Endothelial cell of umbilical vein (primary cell): ENCODE measurements around the gene ADAMTS19. TPM values are rescaled to one million over a fixed set of nuclear protein-coding genes. Genes with fewer than 3 reads are reported as not detected.

ENCODE experiments used
- BruUV-seq: library from RNA; stranded (reverse); fragments of 400-500 nt; replicated peaks from 2 replicates; lab custom pipeline; 2021; lab: Mats Ljungman, UMichigan
- CTCF ChIA-PET: fragments of 300-600, 350-600 bp; sonication (Branson Sonifier 250); formaldehyde crosslinking; loops from one replicate; lab custom pipeline; 2021; ENCODE audit warnings: antibody characterized with exemption, inconsistent platforms; lab: Charles Lee
- POLR2A ChIA-PET: fragments of 300-600, 350-600 bp; sonication (Branson Sonifier 250); formaldehyde crosslinking; loops from one replicate; lab custom pipeline; 2021; ENCODE audit warnings: antibody characterized with exemption, inconsistent platforms; lab: Charles Lee
- DNase-seq: peaks from one replicate; pipeline ENCODE4 v3.0.0-alpha.2; 2011; ENCODE audit warnings: low read depth, low spot score
- FAIRE-seq: peaks from 2 replicates; lab custom pipeline; 2011; peaks lifted over from hg19 to GRCh38; lab: Jason Lieb, UNC
- H2AFZ ChIP-seq: 2 replicates; pipeline ENCODE4 v1.6.0; 2012; ENCODE audit warnings: low read depth, low read length, control low read depth, inconsistent platforms
- H3K27ac ChIP-seq: 2 replicates; pipeline ENCODE4 v1.5.1; 2011; ENCODE audit warnings: low read depth, mild to moderate bottlenecking, control low read depth, low read length, moderate library complexity; ENCODE audit not compliant: insufficient read depth
- H3K27me3 ChIP-seq, 2 experiments: 2 replicates each; pipeline versions ENCODE4 v1.6.0 to v1.6.1; 2011; ENCODE audit warnings: low read length in 2 of 2, mixed read lengths in 1 of 2; ENCODE audit not compliant: control insufficient read depth in 2 of 2, insufficient read depth in 2 of 2
- H3K36me3 ChIP-seq, 2 experiments: 2 replicates in 1 of 2; 3 replicates in 1 of 2; pipeline ENCODE4 v1.5.1; 2011; ENCODE audit warnings: low read length in 2 of 2, mild to moderate bottlenecking in 1 of 2, moderate library complexity in 1 of 2; ENCODE audit not compliant: control insufficient read depth in 2 of 2, insufficient read depth in 2 of 2; ENCODE audit errors: extremely low read depth in 1 of 2
- H3K4me1 ChIP-seq: 3 replicates; pipeline ENCODE4 v1.5.1; 2011; ENCODE audit warnings: mild to moderate bottlenecking, low read length; ENCODE audit not compliant: control insufficient read depth, insufficient read depth; ENCODE audit errors: extremely low read depth
- H3K4me2 ChIP-seq: 2 replicates; pipeline ENCODE4 v1.6.1; 2011; ENCODE audit warnings: low read length, control low read depth, mixed read lengths; ENCODE audit not compliant: insufficient read depth
- H3K4me3 ChIP-seq, 3 experiments: fragments of 200-600 bp in 1 of 3; sonication (generic), shearing (Covaris generic) in 1 of 3; replicated peaks in 1 of 3; 2 replicates each; pipeline ENCODE4 v1.5.1; 2011 to 2016; ENCODE audit warnings: control low read depth in 3 of 3, low read length in 3 of 3, mild to moderate bottlenecking in 2 of 3, inconsistent platforms in 1 of 3, low read depth in 1 of 3, moderate library complexity in 1 of 3; ENCODE audit not compliant: insufficient read depth in 1 of 3
- H3K79me2 ChIP-seq: 2 replicates; pipeline ENCODE4 v1.6.0; 2012; ENCODE audit warnings: low read length, inconsistent platforms; ENCODE audit not compliant: control insufficient read depth, insufficient read depth
- H3K9ac ChIP-seq: replicated peaks from 2 replicates; pipeline ENCODE3; 2011; ENCODE audit warnings: low read length, control low read depth; ENCODE audit not compliant: insufficient read depth; ENCODE audit errors: extremely low read depth
- H3K9me1 ChIP-seq: replicated peaks from 3 replicates; pipeline ENCODE4 v1.6.0; 2011; ENCODE audit warnings: mild to moderate bottlenecking, low read length; ENCODE audit not compliant: control insufficient read depth, insufficient read depth; ENCODE audit errors: extremely low read depth
- H3K9me3 ChIP-seq: replicated peaks from 2 replicates; pipeline ENCODE4 v1.5.1; 2012; ENCODE audit warnings: low read length, inconsistent platforms; ENCODE audit not compliant: control insufficient read depth, insufficient read depth
- H4K20me1 ChIP-seq: replicated peaks from 2 replicates; pipeline ENCODE3; 2011; ENCODE audit warnings: mild to moderate bottlenecking, low read length; ENCODE audit not compliant: control insufficient read depth, insufficient read depth; ENCODE audit errors: extremely low read depth
- EZH2 ChIP-seq: IDR thresholded peaks from 2 replicates; pipeline ENCODE4 v1.6.1; 2012; ENCODE audit warnings: borderline replicate concordance, low read depth, mild to moderate bottlenecking, moderate library complexity, low read length, inconsistent platforms; ENCODE audit not compliant: severe bottlenecking
- FOS ChIP-seq: IDR thresholded peaks from 2 replicates; pipeline ENCODE4 v1.6.1; 2011; ENCODE audit warnings: mild to moderate bottlenecking, low read length, moderate library complexity, borderline replicate concordance; ENCODE audit not compliant: insufficient read depth
- GATA2 ChIP-seq: IDR thresholded peaks from 2 replicates; pipeline ENCODE4 v1.7.0; 2011; ENCODE audit warnings: low read depth, mild to moderate bottlenecking, moderate library complexity, mixed read lengths, low read length; ENCODE audit not compliant: insufficient read length, insufficient read depth
- MYC ChIP-seq: IDR thresholded peaks from one replicate; pipeline ENCODE4 v1.6.1; 2011; ENCODE audit warnings: mild to moderate bottlenecking, low read depth, low read length
- POLR2A ChIP-seq: IDR thresholded peaks from 2 replicates; pipeline ENCODE4 v1.6.1; 2012; ENCODE audit warnings: low read depth, mild to moderate bottlenecking, control low read depth, low read length
- POLR2AphosphoS5 ChIP-seq: IDR thresholded peaks from 2 replicates; pipeline ENCODE4 v1.6.1; 2012; ENCODE audit warnings: low read depth, mild to moderate bottlenecking, control low read depth, low read length, moderate library complexity; ENCODE audit not compliant: insufficient read depth
- dilution Hi-C: fragments of 300-500 bp; cut with MboI; formaldehyde crosslinking; loops from one replicate; pipeline ENCODE4 v1.15.0; 2019; ENCODE audit warnings: low sequenced_read_pairs; ENCODE audit not compliant: extremely low pct_ligation_motif_present
- intact Hi-C: fragments of 100-400 bp; cut with micrococcal nuclease; formaldehyde crosslinking; loops from one replicate; pipeline ENCODE4 v1.10.0; 2022
- polyA plus RNA-seq, 4 experiments: library from polyadenylated mRNA; depleted of rRNA in 3 of 4; stranded (reverse) in 3 of 4; unstranded in 1 of 4; fragments of >200 nt; gene quantifications; 2 replicates each; pipeline versions ENCODE4 v1.2.1 to v1.2.3, GENCODE V29; 2011 to 2012; ENCODE audit warnings: missing spikeins in 1 of 4
- total RNA-seq: library from RNA; stranded (reverse); gene quantifications from 2 replicates; pipeline ENCODE4 v1.2.3, GENCODE V29; 2021
- TF ChIP-seq, protein P1 (sequence below): IDR thresholded peaks from 2 replicates; pipeline ENCODE4 v1.6.1; 2011; ENCODE audit not compliant: insufficient read depth, insufficient read length

Gene ADAMTS19
- total and polyA plus RNA-seq, 2 donors (not counting 3 experiments of a cell fraction or from before 2014, with no cell fraction given): not detected

DNA sequence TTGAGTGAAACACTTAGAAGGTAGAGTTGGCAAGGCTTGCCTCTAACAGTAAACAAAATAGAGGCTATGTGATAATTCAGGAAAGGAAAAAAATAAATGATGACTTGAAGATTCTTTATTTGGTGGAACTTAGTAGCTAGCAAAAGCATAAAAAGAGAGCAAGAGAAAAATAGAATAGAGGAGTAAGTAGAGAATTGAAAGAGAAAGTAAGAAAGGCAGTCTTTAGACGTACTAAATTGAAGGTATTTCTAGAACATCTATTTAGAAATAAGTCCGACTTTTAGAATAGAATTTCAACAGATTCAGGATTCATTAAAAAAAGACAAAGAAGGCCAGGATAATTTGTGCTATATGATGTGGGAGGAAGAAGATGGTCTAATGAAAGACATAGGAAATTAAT is 159.7 kb downstream of the ADAMTS19 start:
- Histone ChIP-seq H3K4me1 (no peaks in the 10 kb centered on the region), H3K9me3 (no peaks in the 10 kb centered on the region), H3K79me2 (no peaks in the 10 kb centered on the region), H3K36me3 (no peaks in the 10 kb centered on the region), H4K20me1 (no peaks in the 10 kb centered on the region), H2AFZ (no peak overlapping the region), H3K9me1 (no peaks in the 10 kb centered on the region), H3K27me3 (no peaks in the 10 kb centered on the region), H3K4me2 (no peak overlapping the region), H3K9ac (no peak overlapping the region), H3K4me3 (no peak overlapping the region), H3K27ac (no peak overlapping the region)
- BruUV-seq: no TSS peak
- dilution Hi-C loops (no loop called here), intact Hi-C loops (no loop called here)
- TF ChIP-seq GATA2 (no peak), POLR2AphosphoS5 (no peak), FOS (no peak), POLR2A (no peak)
- DNase-seq: no peak
- no peak for FAIRE-seq
- POLR2A ChIA-PET: no interaction called here
- CTCF ChIA-PET: no interaction called here

DNA sequence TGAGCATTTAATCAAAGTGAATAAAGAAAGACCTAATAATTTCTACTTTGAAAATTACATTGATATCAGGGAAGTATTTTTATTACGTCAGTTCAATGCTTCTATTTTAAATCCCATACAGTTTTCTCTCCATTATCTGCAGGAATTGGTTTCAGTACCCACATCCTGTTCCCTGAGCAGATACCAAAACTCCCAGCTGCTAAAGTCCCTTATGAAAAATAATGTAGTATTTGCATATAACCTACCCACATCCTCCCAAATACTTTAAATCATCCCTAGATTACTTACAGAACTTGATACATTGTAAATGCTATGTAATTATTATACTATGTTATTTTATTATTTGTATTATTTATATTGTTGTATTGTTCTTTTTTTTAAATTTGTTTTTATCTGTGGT is 162.4 kb downstream of the ADAMTS19 start:
- CTCF ChIA-PET: no interaction called here
- dilution Hi-C loops: no loop called here

More for the DNA sequence above, 162.4 kb downstream of the ADAMTS19 start:
- Histone ChIP-seq H3K4me3 (no peak overlapping the region), H3K4me1 (no peaks in the 10 kb centered on the region), H3K9me3 (no peaks in the 10 kb centered on the region), H3K36me3 (no peaks in the 10 kb centered on the region), H3K79me2 (no peaks in the 10 kb centered on the region), H3K27ac (no peak overlapping the region), H3K27me3 (no peaks in the 10 kb centered on the region), H3K9ac (no peak overlapping the region), H2AFZ (no peak overlapping the region), H3K4me2 (no peak overlapping the region), H4K20me1 (no peaks in the 10 kb centered on the region), H3K9me1 (no peaks in the 10 kb centered on the region)
- DNase-seq (no peak), FAIRE-seq (no peak)
- no peak for TF ChIP-seq EZH2
- no peak for TF ChIP-seq MYC
- TF ChIP-seq, protein P1, sequence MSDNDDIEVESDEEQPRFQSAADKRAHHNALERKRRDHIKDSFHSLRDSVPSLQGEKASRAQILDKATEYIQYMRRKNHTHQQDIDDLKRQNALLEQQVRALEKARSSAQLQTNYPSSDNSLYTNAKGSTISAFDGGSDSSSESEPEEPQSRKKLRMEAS: no peak
- TF ChIP-seq POLR2AphosphoS5: no peak
- TF ChIP-seq FOS: no peak
- TF ChIP-seq POLR2A: no peak
- POLR2A ChIA-PET: no interaction called here
- no TSS peak for BruUV-seq
- intact Hi-C loops: no loop called here
